SH-SY5Y (cell line): ENCODE measurements around the gene NR3C1.

Source experiments
- GATA2 ChIP-seq: IDR thresholded peaks from 2 replicates; pipeline ENCODE4 v1.6.1; 2011; ENCODE audit warnings: mild to moderate bottlenecking, low read depth, low read length
- GATA3 ChIP-seq: IDR thresholded peaks from 2 replicates; pipeline ENCODE4 v1.6.1; 2011; ENCODE audit warnings: low read depth, mild to moderate bottlenecking, low read length, moderate library complexity

GRCh38 chr5:143261748-143262392 lies 141.6 kb downstream of the NR3C1 start:
- no peak for TF ChIP-seq GATA3
- TF ChIP-seq GATA2, result no peak
